Astrocyte (in vitro differentiated cells and primary cell): ENCODE results near the gene PLAAT4.

ENCODE experiments used
- CTCF ChIP-seq: IDR thresholded peaks from 2 replicates; pipeline ENCODE4 v1.5.1; 2011; ENCODE audit warnings: low read depth, mild to moderate bottlenecking, inconsistent platforms, low read length, moderate library complexity; ENCODE audit not compliant: insufficient read depth
- EZH2 ChIP-seq: IDR thresholded peaks from 2 replicates; pipeline ENCODE4 v1.6.1; 2012; ENCODE audit warnings: mild to moderate bottlenecking, low read length, inconsistent platforms; ENCODE audit not compliant: insufficient read depth

DNA sequence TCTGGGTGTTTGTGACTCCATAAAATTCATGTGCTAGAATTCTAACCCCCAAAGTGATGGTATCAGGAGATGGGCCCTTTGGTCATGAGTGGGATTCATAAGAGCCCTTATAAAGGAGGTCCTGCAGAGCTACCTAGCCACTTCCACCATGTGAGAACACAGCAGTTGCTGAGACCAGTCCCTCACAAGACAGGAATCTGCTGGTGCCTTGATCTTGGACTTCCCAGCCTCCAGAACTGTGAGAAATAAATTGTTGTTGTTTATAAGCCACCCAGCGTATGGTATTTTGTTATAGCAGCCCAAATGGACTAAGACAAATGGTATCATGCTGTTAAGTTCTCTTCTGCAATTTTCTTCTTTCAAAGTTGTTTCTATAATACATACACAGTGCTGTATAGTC, 44.2 kb upstream of the PLAAT4 start:
- TF ChIP-seq EZH2 (no peak), CTCF (no peak)
